GM12878 (cell line): ENCODE results near the gene IL12B. TPM values are rescaled to one million over a fixed set of nuclear protein-coding genes. Genes with fewer than 3 reads are reported as not detected.

Source experiments
- ATAC-seq: fragments of 200-7000 bp; cut with Tn5 transposase; 3 replicates; pipeline ENCODE4 v1.9.1; 2020; ENCODE audit warnings: mild to moderate bottlenecking, moderate library complexity
- BruUV-seq: library from RNA; stranded (reverse); fragments of 400-500 nt; replicated peaks from 2 replicates; lab custom pipeline; 2021; lab: Mats Ljungman, UMichigan
- CTCF ChIA-PET: fragments of 300-600 bp; sonication (Branson Sonifier 250); formaldehyde crosslinking; extraction: SDS; loops from one replicate; lab custom pipeline; 2021; ENCODE audit warnings: inconsistent platforms; lab: Yijun Ruan, JAX
- POLR2A ChIA-PET: fragments of 350-600 bp; formaldehyde crosslinking; extraction: SDS; loops from one replicate; lab custom pipeline; 2021; ENCODE audit warnings: inconsistent platforms; lab: Charles Lee
- RAD21 ChIA-PET: fragments of 300-600 bp; sonication (Branson Sonifier 250); formaldehyde crosslinking; loops from one replicate; lab custom pipeline; 2023; ENCODE audit warnings: antibody characterized with exemption; ENCODE audit not compliant: unreplicated experiment; lab: Charles Lee
- SMC1A ChIA-PET: fragments of 300-600 bp; sonication (Branson Sonifier 250); formaldehyde crosslinking; loops from one replicate; lab custom pipeline; 2023; ENCODE audit not compliant: unreplicated experiment, uncharacterized antibody; lab: Charles Lee
- DNase-seq: peaks from one replicate; pipeline ENCODE4 v3.0.0-alpha.2; 2011; ENCODE audit warnings: low read depth, low spot score
- FAIRE-seq: peaks from 3 replicates; lab custom pipeline; 2011; peaks lifted over from hg19 to GRCh38; lab: Jason Lieb, UNC
- H2AFZ ChIP-seq: 2 replicates; pipeline ENCODE4 v1.6.0; 2011; ENCODE audit warnings: low read depth, low read length, control low read depth; ENCODE audit not compliant: control insufficient read depth
- H3K27ac ChIP-seq: 2 replicates; pipeline ENCODE4 v1.5.1; 2011; ENCODE audit warnings: control low read depth; ENCODE audit not compliant: control insufficient read depth, insufficient read depth
- H3K27me3 ChIP-seq, 2 experiments: replicated peaks in 1 of 2; 2 replicates each; pipeline versions ENCODE4 v1.6.0 to v1.6.1; 2011; ENCODE audit warnings: low read length in 1 of 2; ENCODE audit not compliant: control insufficient read depth in 2 of 2, insufficient read depth in 2 of 2
- H3K36me3 ChIP-seq, 2 experiments: 2 replicates each; pipeline ENCODE4 v1.5.1; 2011; ENCODE audit warnings: low read length in 1 of 2; ENCODE audit not compliant: control insufficient read depth in 2 of 2, insufficient read depth in 2 of 2
- H3K4me1 ChIP-seq: 2 replicates; pipeline ENCODE4 v1.6.1; 2011; ENCODE audit warnings: mild to moderate bottlenecking, low read length, moderate library complexity, mixed read lengths; ENCODE audit not compliant: control insufficient read depth, insufficient read depth
- H3K4me2 ChIP-seq: 2 replicates; pipeline ENCODE4 v1.6.0; 2011; ENCODE audit warnings: control low read depth; ENCODE audit not compliant: control insufficient read depth, insufficient read depth
- H3K4me3 ChIP-seq: fragments of 200-600 bp; sonication (generic); 2 replicates; pipeline ENCODE4 v1.5.1; 2016
- H3K79me2 ChIP-seq: 2 replicates; pipeline ENCODE4 v1.6.0; 2011; ENCODE audit warnings: low read length; ENCODE audit not compliant: control insufficient read depth, insufficient read depth
- H3K9ac ChIP-seq: 2 replicates; pipeline ENCODE4 v1.8.0; 2011; ENCODE audit warnings: low read length, control low read depth, mixed read lengths; ENCODE audit not compliant: control insufficient read depth, insufficient read depth
- H3K9me3 ChIP-seq: replicated peaks from 3 replicates; pipeline ENCODE4 v1.5.1; 2011; ENCODE audit warnings: mild to moderate bottlenecking, low read length; ENCODE audit not compliant: control insufficient read depth, insufficient read depth
- H4K20me1 ChIP-seq: 2 replicates; pipeline ENCODE4 v1.6.0; 2011; ENCODE audit not compliant: control insufficient read depth, insufficient read depth
- FOS ChIP-seq: IDR thresholded peaks from 3 replicates; pipeline ENCODE4 v1.6.1; 2011; ENCODE audit warnings: borderline replicate concordance; ENCODE audit not compliant: insufficient read length; ENCODE audit errors: extremely low read depth
- FOXK2 ChIP-seq: fragments of 450-650 bp; IDR thresholded peaks from 2 replicates; pipeline ENCODE4 v1.6.1; 2017; ENCODE audit warnings: mild to moderate bottlenecking, moderate library complexity
- GATAD2B ChIP-seq: fragments of 450-650 bp; conservative IDR thresholded peaks from 2 replicates; pipeline ENCODE4 v1.6.1; 2017; ENCODE audit warnings: low read depth, mild to moderate bottlenecking, moderate library complexity
- IRF4 ChIP-seq: IDR thresholded peaks from 2 replicates; pipeline ENCODE4 v1.6.1; 2011; ENCODE audit warnings: low read depth, low read length
- NFXL1 ChIP-seq: fragments of 450-650 bp; IDR thresholded peaks from 2 replicates; pipeline ENCODE4 v1.6.1; 2017; ENCODE audit warnings: antibody characterized with exemption, mild to moderate bottlenecking, borderline replicate concordance
- POU2F2 ChIP-seq: IDR thresholded peaks from 3 replicates; pipeline ENCODE4 v1.6.1; 2011; ENCODE audit warnings: low read depth, mild to moderate bottlenecking, low read length, borderline replicate concordance
- SMC3 ChIP-seq: IDR thresholded peaks from 2 replicates; pipeline ENCODE4 v1.6.1; 2011; ENCODE audit warnings: low read length, improper control_type of control experiment, borderline replicate concordance
- TARDBP ChIP-seq: IDR thresholded peaks from 2 replicates; pipeline ENCODE4 v1.6.1; 2016; ENCODE audit warnings: borderline replicate concordance
- TCF12 ChIP-seq: IDR thresholded peaks from 2 replicates; pipeline ENCODE4 v1.6.1; 2011; ENCODE audit warnings: low read depth, mild to moderate bottlenecking, low read length
- YBX1 ChIP-seq: fragments of 450-650 bp; IDR thresholded peaks from 2 replicates; pipeline ENCODE4 v1.6.1; 2016; ENCODE audit warnings: antibody characterized with exemption
- WGBS: methylation state at CpG from one replicate; pipeline ENCODE4 v1.1.6; 2016; ENCODE audit warnings: low lambda C conversion rate; ENCODE audit not compliant: insufficient replicate concordance, insufficient coverage; ENCODE audit errors: missing lambda C conversion rate; 5-methylcytosine and 5-hydroxymethylcytosine counted together
- in situ Hi-C: fragments of 300-500 bp; cut with MboI; formaldehyde crosslinking; loops from 9 replicates; pipeline ENCODE4 v1.14.3; 2018; ENCODE audit warnings: mixed read lengths
- intact Hi-C: fragments of 100-400 bp; cut with micrococcal nuclease; formaldehyde crosslinking; loops from one replicate; pipeline ENCODE4 v1.14.2; 2022; ENCODE audit not compliant: unreplicated experiment
- polyA plus RNA-seq, 11 experiments: library from polyadenylated mRNA; depleted of rRNA in 4 of 11; unstranded in 6 of 11; stranded (reverse) in 5 of 11; fragments of >200 nt; fragmentation: Nextera tagmentation in 4 of 11; fragmentation: Illumina TruSeq in 1 of 11; extraction: Ambion mirVana in 4 of 11; extraction: Trizol in 1 of 11; gene quantifications; 1 replicate in 1 of 11; 2 replicates in 10 of 11; pipeline versions ENCODE4 v1.2.1 to v1.2.3, GENCODE V29; 2011 to 2016; ENCODE audit warnings: inconsistent platforms in 2 of 11, missing spikeins in 2 of 11, low read depth in 1 of 11
- total RNA-seq, 4 experiments: library from RNA; depleted of rRNA in 3 of 4; stranded (reverse); fragments of >200 nt in 3 of 4; fragmentation: Illumina TruSeq in 1 of 4; extraction: Trizol in 1 of 4; gene quantifications; 2 replicates each; pipeline versions ENCODE4 v1.2.1 to v1.2.3, GENCODE V29; 2013 to 2021
- TF ChIP-seq, protein P1 (sequence below): IDR thresholded peaks from 2 replicates; pipeline ENCODE4 v1.6.1; 2011; ENCODE audit warnings: borderline replicate concordance, low read depth, mild to moderate bottlenecking, moderate library complexity, low read length; ENCODE audit not compliant: insufficient read depth, poor library complexity, severe bottlenecking
- TF ChIP-seq, protein P2 (sequence below): fragments of 450-650 bp; formaldehyde crosslinking; IDR thresholded peaks from 2 replicates; pipeline ENCODE4 v1.4.0; 2022; ENCODE audit warnings: mild to moderate bottlenecking, moderate library complexity
- TF ChIP-seq, protein P3 (sequence below): fragments of 450-650 bp; IDR thresholded peaks from 2 replicates; pipeline ENCODE4 v1.6.1; 2017; ENCODE audit warnings: antibody characterized with exemption, mild to moderate bottlenecking, moderate library complexity

IL12B gene
- total and polyA plus RNA-seq, 10 of the 15 experiments (the other 5 are each of a cell fraction or from before 2014, with no cell fraction given) = 0.15 to 0.72 (median 0.45) TPM

DNA sequence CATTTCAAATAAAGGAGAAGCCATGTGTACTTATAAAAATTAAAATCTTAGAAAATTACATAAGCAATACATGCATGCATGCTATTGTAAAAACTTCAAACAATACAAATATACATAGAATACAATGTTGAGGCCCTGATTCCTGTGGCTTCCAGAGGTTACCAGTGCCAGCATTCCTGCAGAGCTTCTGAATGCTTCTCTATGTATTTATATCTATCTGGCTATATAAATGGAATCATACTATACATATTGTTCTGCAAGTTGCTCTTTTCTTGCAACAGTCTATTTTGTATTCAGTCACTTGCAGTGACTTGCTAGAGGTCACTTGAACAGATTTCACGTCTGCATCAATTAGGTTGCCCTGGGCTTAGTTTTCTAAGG, 3.2 kb upstream of the IL12B start:
- POLR2A ChIA-PET = interaction anchor here (0.6 to 1.4 kb wide), 5 partner anchors 52 to 98 kb away, joined by 3 to 6 read pairs (median 5); no protein-coding TSS in a partner anchor
- Histone ChIP-seq H4K20me1 (no peaks in the 10 kb centered on the region), H3K4me2 (no peak overlapping the region), H3K36me3 (no peaks in the 10 kb centered on the region), H2AFZ (no peak overlapping the region), H3K4me3 (no peak overlapping the region), H3K9ac (no peak overlapping the region), H3K9me3 (no peaks in the 10 kb centered on the region; the same call in 2 of the 3 replicates), H3K27ac (no peak overlapping the region), H3K4me1 (peaks cover 10% of the 10 kb centered on the region), H3K27me3 (no peaks in the 10 kb centered on the region), H3K79me2 (no peaks in the 10 kb centered on the region)
- FAIRE-seq (no peak), ATAC-seq (no peak), DNase-seq (no peak)
- TF ChIP-seq SMC3 = no peak
- TF ChIP-seq GATAD2B = no peak
- TF ChIP-seq, protein P1, sequence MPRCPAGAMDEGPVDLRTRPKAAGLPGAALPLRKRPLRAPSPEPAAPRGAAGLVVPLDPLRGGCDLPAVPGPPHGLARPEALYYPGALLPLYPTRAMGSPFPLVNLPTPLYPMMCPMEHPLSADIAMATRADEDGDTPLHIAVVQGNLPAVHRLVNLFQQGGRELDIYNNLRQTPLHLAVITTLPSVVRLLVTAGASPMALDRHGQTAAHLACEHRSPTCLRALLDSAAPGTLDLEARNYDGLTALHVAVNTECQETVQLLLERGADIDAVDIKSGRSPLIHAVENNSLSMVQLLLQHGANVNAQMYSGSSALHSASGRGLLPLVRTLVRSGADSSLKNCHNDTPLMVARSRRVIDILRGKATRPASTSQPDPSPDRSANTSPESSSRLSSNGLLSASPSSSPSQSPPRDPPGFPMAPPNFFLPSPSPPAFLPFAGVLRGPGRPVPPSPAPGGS = no peak
- no peak for TF ChIP-seq POU2F2
- no peak for TF ChIP-seq TARDBP
- TF ChIP-seq YBX1 = no peak
- no peak for TF ChIP-seq FOS
- no peak for TF ChIP-seq TCF12
- TF ChIP-seq FOXK2 = no peak
- TF ChIP-seq, protein P2, sequence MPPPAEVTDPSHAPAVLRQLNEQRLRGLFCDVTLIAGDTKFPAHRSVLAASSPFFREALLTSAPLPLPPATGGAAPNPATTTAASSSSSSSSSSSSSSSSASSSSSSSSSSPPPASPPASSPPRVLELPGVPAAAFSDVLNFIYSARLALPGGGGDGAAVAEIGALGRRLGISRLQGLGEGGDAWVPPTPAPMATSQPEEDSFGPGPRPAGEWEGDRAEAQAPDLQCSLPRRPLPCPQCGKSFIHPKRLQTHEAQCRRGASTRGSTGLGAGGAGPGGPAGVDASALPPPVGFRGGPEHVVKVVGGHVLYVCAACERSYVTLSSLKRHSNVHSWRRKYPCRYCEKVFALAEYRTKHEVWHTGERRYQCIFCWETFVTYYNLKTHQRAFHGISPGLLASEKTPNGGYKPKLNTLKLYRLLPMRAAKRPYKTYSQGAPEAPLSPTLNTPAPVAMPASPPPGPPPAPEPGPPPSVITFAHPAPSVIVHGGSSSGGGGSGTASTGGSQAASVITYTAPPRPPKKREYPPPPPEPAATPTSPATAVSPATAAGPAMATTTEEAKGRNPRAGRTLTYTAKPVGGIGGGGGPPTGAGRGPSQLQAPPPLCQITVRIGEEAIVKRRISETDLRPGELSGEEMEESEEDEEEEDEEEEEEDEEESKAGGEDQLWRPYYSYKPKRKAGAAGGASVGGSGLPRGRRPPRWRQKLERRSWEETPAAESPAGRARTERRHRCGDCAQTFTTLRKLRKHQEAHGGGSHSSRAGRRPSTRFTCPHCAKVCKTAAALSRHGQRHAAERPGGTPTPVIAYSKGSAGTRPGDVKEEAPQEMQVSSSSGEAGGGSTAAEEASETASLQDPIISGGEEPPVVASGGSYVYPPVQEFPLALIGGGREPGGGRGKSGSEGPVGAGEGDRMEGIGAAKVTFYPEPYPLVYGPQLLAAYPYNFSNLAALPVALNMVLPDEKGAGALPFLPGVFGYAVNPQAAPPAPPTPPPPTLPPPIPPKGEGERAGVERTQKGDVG (CRISPR knock-in tag) = no peak
- TF ChIP-seq, protein P3, sequence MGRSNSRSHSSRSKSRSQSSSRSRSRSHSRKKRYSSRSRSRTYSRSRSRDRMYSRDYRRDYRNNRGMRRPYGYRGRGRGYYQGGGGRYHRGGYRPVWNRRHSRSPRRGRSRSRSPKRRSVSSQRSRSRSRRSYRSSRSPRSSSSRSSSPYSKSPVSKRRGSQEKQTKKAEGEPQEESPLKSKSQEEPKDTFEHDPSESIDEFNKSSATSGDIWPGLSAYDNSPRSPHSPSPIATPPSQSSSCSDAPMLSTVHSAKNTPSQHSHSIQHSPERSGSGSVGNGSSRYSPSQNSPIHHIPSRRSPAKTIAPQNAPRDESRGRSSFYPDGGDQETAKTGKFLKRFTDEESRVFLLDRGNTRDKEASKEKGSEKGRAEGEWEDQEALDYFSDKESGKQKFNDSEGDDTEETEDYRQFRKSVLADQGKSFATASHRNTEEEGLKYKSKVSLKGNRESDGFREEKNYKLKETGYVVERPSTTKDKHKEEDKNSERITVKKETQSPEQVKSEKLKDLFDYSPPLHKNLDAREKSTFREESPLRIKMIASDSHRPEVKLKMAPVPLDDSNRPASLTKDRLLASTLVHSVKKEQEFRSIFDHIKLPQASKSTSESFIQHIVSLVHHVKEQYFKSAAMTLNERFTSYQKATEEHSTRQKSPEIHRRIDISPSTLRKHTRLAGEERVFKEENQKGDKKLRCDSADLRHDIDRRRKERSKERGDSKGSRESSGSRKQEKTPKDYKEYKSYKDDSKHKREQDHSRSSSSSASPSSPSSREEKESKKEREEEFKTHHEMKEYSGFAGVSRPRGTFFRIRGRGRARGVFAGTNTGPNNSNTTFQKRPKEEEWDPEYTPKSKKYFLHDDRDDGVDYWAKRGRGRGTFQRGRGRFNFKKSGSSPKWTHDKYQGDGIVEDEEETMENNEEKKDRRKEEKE = no peak
- TF ChIP-seq NFXL1 = no peak
- no peak for TF ChIP-seq IRF4
- 96% methylated on average over 1 of the region's 1 CpG for WGBS
- CTCF ChIA-PET = interaction anchor here (0.7 to 3.4 kb wide), 20 partner anchors 9 to 653 kb away, joined by 3 to 60 read pairs (median 6); no protein-coding TSS in a partner anchor
- intact Hi-C loops (loop anchor here (2.0 to 10.0 kb wide), 6 partner anchors 71 to 581 kb away; partner anchors contain the start of gene ADRA1B), in situ Hi-C loops (no loop called here)
- SMC1A ChIA-PET = interaction anchor here (0.6 to 4.5 kb wide), 24 partner anchors 8 to 653 kb away, joined by 3 to 74 read pairs (median 4); no protein-coding TSS in a partner anchor
- RAD21 ChIA-PET = interaction anchor here (0.7 to 3.3 kb wide), 15 partner anchors 28 to 653 kb away, joined by 3 to 38 read pairs (median 5); no protein-coding TSS in a partner anchor
- BruUV-seq = no TSS peak
